NB4 (cell line): ENCODE results near the gene SRBD1.

Experiments
- TF ChIP-seq, protein P1 (sequence below): IDR thresholded peaks from one replicate; pipeline ENCODE4 v1.5.1; 2012; ENCODE audit warnings: low read depth, low read length
- TF ChIP-seq, protein P2 (sequence below): IDR thresholded peaks from 2 replicates; pipeline ENCODE4 v1.6.1; 2011; ENCODE audit warnings: low read depth, low read length

DNA sequence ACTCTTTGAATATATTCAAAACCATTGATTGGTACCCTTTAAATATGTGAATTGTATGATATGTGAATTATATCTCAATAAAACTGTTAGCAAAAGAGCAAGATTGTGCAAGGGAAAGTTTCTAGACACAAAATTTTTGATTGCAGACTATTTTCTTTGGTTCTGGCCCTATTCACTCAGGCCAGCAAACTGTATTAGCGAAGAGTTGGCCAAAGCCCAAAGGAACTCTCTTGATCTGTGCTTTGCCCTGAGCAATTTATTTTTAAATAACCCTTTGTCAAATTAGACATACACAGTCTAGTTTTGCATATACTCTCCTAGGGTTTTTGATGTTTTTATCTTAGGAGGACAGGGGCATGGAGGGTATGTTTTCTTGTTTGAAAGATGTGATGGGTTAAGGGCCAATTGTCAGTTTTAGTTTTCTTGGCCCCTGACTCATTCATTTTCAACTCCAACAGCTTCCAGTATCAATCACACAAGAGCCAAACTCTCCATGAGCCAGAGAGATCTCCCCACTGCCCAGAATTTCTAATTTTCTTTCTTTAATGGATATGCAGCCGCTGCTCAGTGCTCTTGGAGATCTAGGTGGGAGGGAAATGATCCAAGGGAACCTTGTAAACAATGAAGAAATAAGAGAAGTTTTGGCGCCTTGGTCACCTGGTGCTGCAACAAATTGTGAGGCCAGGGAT lies 231.5 kb downstream of the SRBD1 start:
- TF ChIP-seq, protein P1, sequence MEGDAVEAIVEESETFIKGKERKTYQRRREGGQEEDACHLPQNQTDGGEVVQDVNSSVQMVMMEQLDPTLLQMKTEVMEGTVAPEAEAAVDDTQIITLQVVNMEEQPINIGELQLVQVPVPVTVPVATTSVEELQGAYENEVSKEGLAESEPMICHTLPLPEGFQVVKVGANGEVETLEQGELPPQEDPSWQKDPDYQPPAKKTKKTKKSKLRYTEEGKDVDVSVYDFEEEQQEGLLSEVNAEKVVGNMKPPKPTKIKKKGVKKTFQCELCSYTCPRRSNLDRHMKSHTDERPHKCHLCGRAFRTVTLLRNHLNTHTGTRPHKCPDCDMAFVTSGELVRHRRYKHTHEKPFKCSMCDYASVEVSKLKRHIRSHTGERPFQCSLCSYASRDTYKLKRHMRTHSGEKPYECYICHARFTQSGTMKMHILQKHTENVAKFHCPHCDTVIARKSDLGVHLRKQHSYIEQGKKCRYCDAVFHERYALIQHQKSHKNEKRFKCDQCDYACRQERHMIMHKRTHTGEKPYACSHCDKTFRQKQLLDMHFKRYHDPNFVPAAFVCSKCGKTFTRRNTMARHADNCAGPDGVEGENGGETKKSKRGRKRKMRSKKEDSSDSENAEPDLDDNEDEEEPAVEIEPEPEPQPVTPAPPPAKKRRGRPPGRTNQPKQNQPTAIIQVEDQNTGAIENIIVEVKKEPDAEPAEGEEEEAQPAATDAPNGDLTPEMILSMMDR = no peak
- TF ChIP-seq, protein P2, sequence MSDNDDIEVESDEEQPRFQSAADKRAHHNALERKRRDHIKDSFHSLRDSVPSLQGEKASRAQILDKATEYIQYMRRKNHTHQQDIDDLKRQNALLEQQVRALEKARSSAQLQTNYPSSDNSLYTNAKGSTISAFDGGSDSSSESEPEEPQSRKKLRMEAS = no peak
